ENCODE measurements around the gene FAM240B. TPM values are rescaled to one million over a fixed set of nuclear protein-coding genes. Genes with fewer than 3 reads are reported as not detected.
A peak's percentile ranks its signal among the peaks of the same experiment; 100 is the strongest.

Gene FAM240B
- total and polyA plus RNA-seq, 2 experiments from 2014 or later, result not detected

DNA sequence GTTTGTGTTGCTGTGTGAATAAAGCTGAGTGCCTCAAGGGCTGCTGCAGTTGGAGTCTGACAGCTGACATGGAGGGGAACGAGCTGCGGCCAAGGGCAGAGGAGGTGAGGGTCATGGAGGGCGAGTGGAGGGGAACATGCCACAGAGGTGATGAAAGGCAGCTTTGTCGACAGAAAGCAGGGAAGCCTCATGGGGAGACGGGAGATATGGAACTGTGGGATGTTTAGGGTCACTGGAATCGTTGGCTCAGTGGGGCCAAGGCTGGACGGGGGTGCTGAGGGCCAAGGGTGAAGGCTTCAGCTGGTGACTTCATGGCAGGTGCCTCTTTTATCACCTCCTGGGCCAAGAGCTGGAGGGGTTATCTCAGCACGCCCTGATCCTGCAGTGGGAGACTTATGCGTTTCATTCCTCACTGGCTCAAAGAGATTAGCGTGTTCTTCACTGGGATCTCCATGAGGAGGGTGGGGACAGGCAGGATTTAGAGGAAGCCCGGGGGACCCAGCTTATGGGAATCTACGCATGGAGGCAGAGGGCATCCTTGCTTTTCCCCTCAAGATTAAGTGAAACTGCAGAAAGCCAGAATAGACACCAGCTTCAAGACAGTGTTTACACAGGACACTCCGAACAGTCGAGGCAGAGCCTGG lies 42.2 kb downstream of the FAM240B start:
- TF ChIP-seq CTCF (IDR thresholded peaks at IDR 0.05; ENCODE audit: low read depth, low read length), result no peak
- Histone ChIP-seq H3K4me1 (ENCODE audit: low read depth) (peaks cover 17% of the 10 kb centered on the region), H3K9me3 (ENCODE audit: low read depth) (no peaks in the 10 kb centered on the region), H3K4me3 (no peak overlapping the region), H3K27me3 (no peaks in the 10 kb centered on the region), H3K27ac (peak overlapping the region; percentile 56), H3K36me3 (no peaks in the 10 kb centered on the region)
- peak; percentile 29 to 90 for DNase-seq (ENCODE audit: low read depth in 1 of 2, low spot score in 1 of 2)

- no peak overlapping the region for H3K4me3 ChIP-seq
- H3K4me1 ChIP-seq (ENCODE audit: low read depth), result peaks cover 11% of the 10 kb centered on the region
- H3K9me3 ChIP-seq (ENCODE audit: low read depth), result no peaks in the 10 kb centered on the region
- no peaks in the 10 kb centered on the region for H3K36me3 ChIP-seq
- H3K27ac ChIP-seq, result no peak overlapping the region
- DNase-seq (ENCODE audit: low read depth in 1 of 2, low spot score in 1 of 2), result no peak
- TF ChIP-seq CTCF (IDR thresholded peaks at IDR 0.05; ENCODE audit: low read depth, low read length), result no peak
- H3K27me3 ChIP-seq, result no peaks in the 10 kb centered on the region
Observed at GRCh38 chr9:38675831-38676230, 44.1 kb downstream of the FAM240B start.

- no peak for TF ChIP-seq CTCF (IDR thresholded peaks at IDR 0.05; ENCODE audit: low read depth, low read length)
- Histone ChIP-seq H3K4me1 (ENCODE audit: low read depth) (peaks cover 11% of the 10 kb centered on the region), H3K27me3 (no peaks in the 10 kb centered on the region), H3K27ac (no peak overlapping the region), H3K9me3 (ENCODE audit: low read depth) (no peaks in the 10 kb centered on the region), H3K4me3 (no peak overlapping the region), H3K36me3 (no peaks in the 10 kb centered on the region)
- no peak for DNase-seq (ENCODE audit: low read depth in 1 of 2, low spot score in 1 of 2)
Observed at GRCh38 chr9:38675211-38675610, 44.7 kb downstream of the FAM240B start.

DNA sequence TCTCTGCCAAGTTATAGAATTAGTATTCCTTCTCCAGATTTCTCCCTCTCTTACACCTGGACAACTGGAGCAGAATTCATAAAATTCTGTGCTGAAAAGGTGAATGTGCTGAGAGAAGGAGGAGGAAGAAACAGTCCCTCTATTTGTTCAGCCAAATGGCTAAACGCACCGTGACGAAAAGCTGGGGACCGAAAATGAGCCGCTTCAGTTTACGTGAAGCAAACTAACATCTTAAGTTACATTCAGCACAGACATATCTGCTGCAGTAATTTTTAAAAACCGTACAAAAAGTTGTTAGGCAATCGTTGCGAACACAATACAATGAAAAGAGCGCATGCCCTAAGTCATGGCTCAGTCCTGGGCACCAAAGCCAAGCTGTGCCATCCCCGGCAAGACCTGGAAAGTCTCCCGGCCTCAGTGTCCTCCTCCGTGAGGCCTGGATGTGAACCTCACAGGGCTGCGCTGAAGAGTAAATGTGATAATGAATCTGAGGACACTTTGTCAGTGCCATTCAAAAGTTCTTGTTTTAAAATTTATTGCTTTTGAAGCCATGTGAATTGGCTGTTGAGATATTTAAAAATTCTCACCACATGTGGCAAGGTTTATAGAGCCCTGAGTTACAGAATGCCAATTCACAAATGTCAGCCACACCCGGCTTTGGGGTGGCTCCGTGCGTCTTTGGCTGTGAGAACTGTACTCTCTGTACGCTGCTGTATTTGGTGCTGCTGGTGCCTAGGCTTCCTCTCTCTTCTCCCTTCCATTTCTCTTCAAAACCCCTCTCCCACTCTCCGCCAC lies 46.3 kb downstream of the FAM240B start:
- no peak for DNase-seq (ENCODE audit: low read depth in 1 of 2, low spot score in 1 of 2)
- Histone ChIP-seq H3K4me1 (ENCODE audit: low read depth) (peaks cover 11% of the 10 kb centered on the region), H3K4me3 (no peak overlapping the region), H3K27ac (no peak overlapping the region), H3K27me3 (no peaks in the 10 kb centered on the region), H3K36me3 (no peaks in the 10 kb centered on the region), H3K9me3 (ENCODE audit: low read depth) (no peaks in the 10 kb centered on the region)
- TF ChIP-seq CTCF (IDR thresholded peaks at IDR 0.05; ENCODE audit: low read depth, low read length), result no peak

- no peak overlapping the region for H3K27ac ChIP-seq
- no peak for DNase-seq (ENCODE audit: low read depth in 1 of 2, low spot score in 1 of 2)
- H3K27me3 ChIP-seq, result no peaks in the 10 kb centered on the region
Observed at GRCh38 chr9:38671748-38672147, 48.2 kb downstream of the FAM240B start.

More at GRCh38 chr9:38671748-38672147, 48.2 kb downstream of the FAM240B start:
- H3K4me1 ChIP-seq (ENCODE audit: low read depth), result no peaks in the 10 kb centered on the region
- H3K36me3 ChIP-seq, result no peaks in the 10 kb centered on the region
- H3K4me3 ChIP-seq, result no peak overlapping the region
- TF ChIP-seq CTCF (IDR thresholded peaks at IDR 0.05; ENCODE audit: low read depth, low read length), result no peak
- no peaks in the 10 kb centered on the region for H3K9me3 ChIP-seq (ENCODE audit: low read depth)

Measured in cardiac muscle cell (in vitro differentiated cells and primary cell).